ENCODE measurements around the gene ARL15.

ARL15 gene

GRCh38 chr5:54243483-54244080 lies 66.8 kb downstream of the ARL15 start:
- DNase-seq = peak in 1 of 4 experiments; percentile 0

- DNase-seq = no peak
Observed at GRCh38 chr5:54242297-54242696, 68.1 kb downstream of the ARL15 start.

- DNase-seq = no peak
Observed at GRCh38 chr5:54234304-54234933, 76.0 kb downstream of the ARL15 start.

GRCh38 chr5:54230936-54231685 lies 79.3 kb downstream of the ARL15 start:
- no peak for DNase-seq

- DNase-seq = peak; percentile 22 to 66 (median 58)
Observed at GRCh38 chr5:54229041-54229780, 81.2 kb downstream of the ARL15 start.

GRCh38 chr5:54227759-54228158 lies 82.6 kb downstream of the ARL15 start:
- no peak for DNase-seq

GRCh38 chr5:54227109-54227508 lies 83.3 kb downstream of the ARL15 start:
- DNase-seq = no peak

- no peak for DNase-seq
Observed at GRCh38 chr5:54226215-54226614, 84.2 kb downstream of the ARL15 start.

- no peak for DNase-seq
Observed at GRCh38 chr5:54224103-54224826, 86.1 kb downstream of the ARL15 start.

- no peak for DNase-seq
Observed at GRCh38 chr5:54222336-54222735, 88.0 kb downstream of the ARL15 start.

- DNase-seq = no peak
Observed at GRCh38 chr5:54221135-54221534, 89.2 kb downstream of the ARL15 start.

GRCh38 chr5:54220230-54221040 lies 89.9 kb downstream of the ARL15 start:
- no peak for DNase-seq

- no peak for DNase-seq
Observed at GRCh38 chr5:54217826-54218503, 92.4 kb downstream of the ARL15 start.

- DNase-seq = no peak
Observed at GRCh38 chr5:54215233-54215736, 95.1 kb downstream of the ARL15 start.

GRCh38 chr5:54214722-54215121 lies 95.7 kb downstream of the ARL15 start:
- no peak for DNase-seq

GRCh38 chr5:54212331-54212730 lies 98.0 kb downstream of the ARL15 start:
- DNase-seq = no peak

- DNase-seq = no peak
Observed at GRCh38 chr5:54211912-54212311, 98.5 kb downstream of the ARL15 start.

GRCh38 chr5:54207566-54207965 lies 102.8 kb downstream of the ARL15 start:
- no peak for DNase-seq

- DNase-seq = no peak
Observed at GRCh38 chr5:54206580-54207229, 103.7 kb downstream of the ARL15 start.

- no peak for DNase-seq
Observed at GRCh38 chr5:54205918-54206317, 104.5 kb downstream of the ARL15 start.

GRCh38 chr5:54205453-54205852 lies 104.9 kb downstream of the ARL15 start:
- no peak for DNase-seq

Data from activated naive CD4-positive, alpha-beta T cell (primary cell).